Measurements from ENCODE around the gene APOBEC3G.

- TF ChIP-seq, protein P1, sequence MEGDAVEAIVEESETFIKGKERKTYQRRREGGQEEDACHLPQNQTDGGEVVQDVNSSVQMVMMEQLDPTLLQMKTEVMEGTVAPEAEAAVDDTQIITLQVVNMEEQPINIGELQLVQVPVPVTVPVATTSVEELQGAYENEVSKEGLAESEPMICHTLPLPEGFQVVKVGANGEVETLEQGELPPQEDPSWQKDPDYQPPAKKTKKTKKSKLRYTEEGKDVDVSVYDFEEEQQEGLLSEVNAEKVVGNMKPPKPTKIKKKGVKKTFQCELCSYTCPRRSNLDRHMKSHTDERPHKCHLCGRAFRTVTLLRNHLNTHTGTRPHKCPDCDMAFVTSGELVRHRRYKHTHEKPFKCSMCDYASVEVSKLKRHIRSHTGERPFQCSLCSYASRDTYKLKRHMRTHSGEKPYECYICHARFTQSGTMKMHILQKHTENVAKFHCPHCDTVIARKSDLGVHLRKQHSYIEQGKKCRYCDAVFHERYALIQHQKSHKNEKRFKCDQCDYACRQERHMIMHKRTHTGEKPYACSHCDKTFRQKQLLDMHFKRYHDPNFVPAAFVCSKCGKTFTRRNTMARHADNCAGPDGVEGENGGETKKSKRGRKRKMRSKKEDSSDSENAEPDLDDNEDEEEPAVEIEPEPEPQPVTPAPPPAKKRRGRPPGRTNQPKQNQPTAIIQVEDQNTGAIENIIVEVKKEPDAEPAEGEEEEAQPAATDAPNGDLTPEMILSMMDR (IDR thresholded peaks at IDR 0.05), result no peak
- no peak for TF ChIP-seq POLR2A (IDR thresholded peaks at IDR 0.05)
These were observed 3.9 kb downstream of the APOBEC3G start for GRCh38 chr22:39081016-39081415.

All from adrenal gland (tissue), 5 donors.